ENCODE results near the gene DNAJC16.

DNAJC16 gene

GRCh38 chr1:15531682-15532081 lies 5.0 kb downstream of the DNAJC16 start:
- in situ Hi-C loops (cut with MboI; ENCODE audit: low sequenced_read_pairs): no loop called here

GRCh38 chr1:15538771-15539170 lies 12.1 kb downstream of the DNAJC16 start:
- in situ Hi-C loops (cut with MboI; ENCODE audit: low sequenced_read_pairs): no loop called here

- in situ Hi-C loops (cut with MboI; ENCODE audit: low sequenced_read_pairs): no loop called here
These were observed 13.5 kb downstream of the DNAJC16 start for GRCh38 chr1:15540186-15540585.

- in situ Hi-C loops (cut with MboI; ENCODE audit: low sequenced_read_pairs): no loop called here
These were observed 14.7 kb downstream of the DNAJC16 start for GRCh38 chr1:15541231-15541792.

- in situ Hi-C loops (cut with MboI; ENCODE audit: low sequenced_read_pairs): no loop called here
These were observed 16.0 kb downstream of the DNAJC16 start for GRCh38 chr1:15542388-15543250.

- in situ Hi-C loops (cut with MboI; ENCODE audit: low sequenced_read_pairs): no loop called here
These were observed 16.6 kb downstream of the DNAJC16 start for GRCh38 chr1:15543251-15543588.

- in situ Hi-C loops (cut with MboI; ENCODE audit: low sequenced_read_pairs): no loop called here
These were observed 17.2 kb downstream of the DNAJC16 start for GRCh38 chr1:15543589-15544568.

- in situ Hi-C loops (cut with MboI; ENCODE audit: low sequenced_read_pairs): no loop called here
These were observed 20.0 kb downstream of the DNAJC16 start for GRCh38 chr1:15546641-15547040.

GRCh38 chr1:15550573-15550972 lies 23.9 kb downstream of the DNAJC16 start:
- in situ Hi-C loops (cut with MboI; ENCODE audit: low sequenced_read_pairs): no loop called here

GRCh38 chr1:15557008-15557407 lies 30.4 kb downstream of the DNAJC16 start:
- in situ Hi-C loops (cut with MboI; ENCODE audit: low sequenced_read_pairs): no loop called here

- in situ Hi-C loops (cut with MboI; ENCODE audit: low sequenced_read_pairs): no loop called here
These were observed 30.9 kb downstream of the DNAJC16 start for GRCh38 chr1:15557594-15557993.

GRCh38 chr1:15558516-15558915 lies 31.9 kb downstream of the DNAJC16 start:
- in situ Hi-C loops (cut with MboI; ENCODE audit: low sequenced_read_pairs): no loop called here

- in situ Hi-C loops (cut with MboI; ENCODE audit: low sequenced_read_pairs): no loop called here
These were observed 32.7 kb downstream of the DNAJC16 start for GRCh38 chr1:15559189-15559810.

- in situ Hi-C loops (cut with MboI; ENCODE audit: low sequenced_read_pairs): no loop called here
These were observed 41.9 kb downstream of the DNAJC16 start for GRCh38 chr1:15568387-15569073.

- in situ Hi-C loops (cut with MboI; ENCODE audit: low sequenced_read_pairs): no loop called here
These were observed 44.2 kb downstream of the DNAJC16 start for GRCh38 chr1:15570861-15571260.

GRCh38 chr1:15571266-15571665 lies 44.6 kb downstream of the DNAJC16 start:
- in situ Hi-C loops (cut with MboI; ENCODE audit: low sequenced_read_pairs): no loop called here

- in situ Hi-C loops (cut with MboI; ENCODE audit: low sequenced_read_pairs): no loop called here
These were observed 46.8 kb downstream of the DNAJC16 start for GRCh38 chr1:15573477-15573876.

GRCh38 chr1:15574741-15575140 lies 48.1 kb downstream of the DNAJC16 start:
- in situ Hi-C loops (cut with MboI; ENCODE audit: low sequenced_read_pairs): no loop called here

- in situ Hi-C loops (cut with MboI; ENCODE audit: low sequenced_read_pairs): no loop called here
These were observed 49.0 kb downstream of the DNAJC16 start for GRCh38 chr1:15575549-15576150.

- in situ Hi-C loops (cut with MboI; ENCODE audit: low sequenced_read_pairs): no loop called here
These were observed 51.0 kb downstream of the DNAJC16 start for GRCh38 chr1:15577691-15578090.
